WTC11 (cell line): ENCODE measurements around the gene PAXIP1. TPM values are rescaled to one million over a fixed set of nuclear protein-coding genes. Genes with fewer than 3 reads are reported as not detected.

Source experiments
- ATAC-seq: fragments of 200-7000 bp; cut with Tn5 transposase; 2 replicates; pipeline ENCODE4 v1.10.0; 2021; ENCODE audit warnings: mild to moderate bottlenecking, moderate library complexity
- CTCF ChIA-PET: fragments of 300-600 bp; sonication (Branson Sonifier 250); formaldehyde crosslinking; loops from one replicate; lab custom pipeline; 2021; ENCODE audit warnings: antibody characterized with exemption; lab: Charles Lee
- POLR2A ChIA-PET: fragments of 350-600 bp; sonication (Branson Sonifier 250); formaldehyde crosslinking; loops from one replicate; lab custom pipeline; 2021; ENCODE audit warnings: antibody characterized with exemption; lab: Charles Lee
- DNase-seq: peaks from one replicate; pipeline ENCODE4 v3.0.0; 2021; ENCODE audit warnings: low spot score
- H3K27ac Mint-ChIP-seq: 2 replicates; pipeline ENCODE4 v1.8.0; 2021; ENCODE audit warnings: mixed read lengths
- H3K27me3 Mint-ChIP-seq: 2 replicates; pipeline ENCODE4 v1.8.0; 2021; ENCODE audit warnings: low read depth, mild to moderate bottlenecking, moderate library complexity, mixed read lengths
- H3K36me3 Mint-ChIP-seq: 2 replicates; pipeline ENCODE4 v1.8.0; 2021; ENCODE audit warnings: mixed read lengths
- H3K4me1 Mint-ChIP-seq: 2 replicates; pipeline ENCODE4 v1.8.0; 2022; ENCODE audit warnings: mixed read lengths
- H3K4me3 Mint-ChIP-seq: 2 replicates; pipeline ENCODE4 v1.8.0; 2021; ENCODE audit warnings: mild to moderate bottlenecking, moderate library complexity, mixed read lengths
- H3K9me3 Mint-ChIP-seq: 2 replicates; pipeline ENCODE4 v1.8.0; 2021; ENCODE audit warnings: mixed read lengths
- ARID4B ChIP-seq: sonication (generic); formaldehyde crosslinking; IDR thresholded peaks from 2 replicates; pipeline ENCODE4 v1.8.0; 2023; ENCODE audit warnings: missing genetic modification reagents, mild to moderate bottlenecking, borderline replicate concordance
- ATF6 ChIP-seq: sonication (generic); formaldehyde crosslinking; IDR thresholded peaks from 2 replicates; pipeline ENCODE4 v1.8.1; 2023; ENCODE audit warnings: mild to moderate bottlenecking, missing genetic modification reagents
- CBFB ChIP-seq: sonication (generic); formaldehyde crosslinking; IDR thresholded peaks from 2 replicates; pipeline ENCODE4 v1.8.1; 2022; ENCODE audit warnings: mild to moderate bottlenecking, low read depth, missing genetic modification reagents
- CDX4 ChIP-seq: fragments of 250-450 bp; sonication (Bioruptor Pico); IDR thresholded peaks from 2 replicates; pipeline ENCODE4 v1.9.0; 2021; ENCODE audit warnings: moderate library complexity, mild to moderate bottlenecking, inconsistent platforms, borderline replicate concordance
- CREM ChIP-seq: sonication (generic); formaldehyde crosslinking; IDR thresholded peaks from 2 replicates; pipeline ENCODE4 v1.8.1; 2022; ENCODE audit warnings: mild to moderate bottlenecking, missing genetic modification reagents, moderate library complexity
- CTCF ChIP-seq: fragments of 200-600 bp; IDR thresholded peaks from 2 replicates; pipeline ENCODE4 v1.8.0; 2022; ENCODE audit warnings: antibody characterized with exemption
- FOXP1 ChIP-seq: sonication (generic); formaldehyde crosslinking; IDR thresholded peaks from 2 replicates; pipeline ENCODE4 v1.8.0; 2022; ENCODE audit warnings: missing genetic modification reagents, mild to moderate bottlenecking, moderate library complexity, borderline replicate concordance
- IRF1 ChIP-seq: sonication (generic); formaldehyde crosslinking; IDR thresholded peaks from 2 replicates; pipeline ENCODE4 v1.8.0; 2023; ENCODE audit warnings: missing genetic modification reagents
- MLX ChIP-seq: sonication (generic); formaldehyde crosslinking; IDR thresholded peaks from 2 replicates; pipeline ENCODE4 v1.8.1; 2023; ENCODE audit warnings: mild to moderate bottlenecking, missing genetic modification reagents, moderate library complexity
- NFATC4 ChIP-seq: fragments of 250-450 bp; sonication (Bioruptor Pico); IDR thresholded peaks from 2 replicates; pipeline ENCODE4 v1.9.0; 2021; ENCODE audit warnings: mild to moderate bottlenecking
- NFYB ChIP-seq: sonication (generic); formaldehyde crosslinking; conservative IDR thresholded peaks from 2 replicates; pipeline ENCODE4 v1.8.0; 2022; ENCODE audit warnings: low read depth, missing genetic modification reagents
- NR2C2 ChIP-seq: sonication (generic); formaldehyde crosslinking; IDR thresholded peaks from 2 replicates; pipeline ENCODE4 v1.8.0; 2022; ENCODE audit warnings: mild to moderate bottlenecking, missing genetic modification reagents
- NR3C1 ChIP-seq: sonication (generic); formaldehyde crosslinking; conservative IDR thresholded peaks from 2 replicates; pipeline ENCODE4 v1.8.1; 2023; ENCODE audit warnings: low read depth, mild to moderate bottlenecking, missing genetic modification reagents
- SMAD3 ChIP-seq: sonication (generic); formaldehyde crosslinking; IDR thresholded peaks from 2 replicates; pipeline ENCODE4 v1.8.0; 2022; ENCODE audit warnings: missing genetic modification reagents, mild to moderate bottlenecking, borderline replicate concordance
- SP1 ChIP-seq: sonication (generic); formaldehyde crosslinking; conservative IDR thresholded peaks from 2 replicates; pipeline ENCODE4 v1.8.1; 2022; ENCODE audit warnings: missing genetic modification reagents
- TP53 ChIP-seq: sonication (generic); formaldehyde crosslinking; IDR thresholded peaks from 2 replicates; pipeline ENCODE4 v1.8.1; 2023; ENCODE audit warnings: mild to moderate bottlenecking, missing genetic modification reagents
- ZNF138 ChIP-seq: sonication (generic); formaldehyde crosslinking; conservative IDR thresholded peaks from 2 replicates; pipeline ENCODE4 v1.8.1; 2022; ENCODE audit warnings: mild to moderate bottlenecking, moderate library complexity, missing genetic modification reagents
- ZNF232 ChIP-seq: sonication (generic); formaldehyde crosslinking; IDR thresholded peaks from 2 replicates; pipeline ENCODE4 v1.8.0; 2022; ENCODE audit warnings: mild to moderate bottlenecking, missing genetic modification reagents
- ZNF263 ChIP-seq: sonication (generic); formaldehyde crosslinking; IDR thresholded peaks from 2 replicates; pipeline ENCODE4 v1.8.1; 2022; ENCODE audit warnings: low read depth, mild to moderate bottlenecking, moderate library complexity, missing genetic modification reagents
- ZNF425 ChIP-seq: fragments of 250-450 bp; sonication (Bioruptor Pico); conservative IDR thresholded peaks from 2 replicates; pipeline ENCODE4 v1.9.0; 2021; ENCODE audit warnings: mild to moderate bottlenecking
- total RNA-seq: library from RNA; stranded (reverse); gene quantifications from 3 replicates; pipeline ENCODE4 v1.2.3, GENCODE V29; 2021

The PAXIP1 gene
- total RNA-seq, 1 experiment from 2014 or later, result 34.1 TPM

GRCh38 chr7:154968336-154969001 lies 34.5 kb downstream of the PAXIP1 start (continued):
- TF ChIP-seq TP53 (no peak), CTCF (no peak), CBFB (CRISPR knock-in tag) (no peak), NR2C2 (CRISPR knock-in tag) (no peak), ZNF263 (CRISPR knock-in tag) (no peak), NFATC4 (CRISPR knock-in tag) (no peak), ZNF425 (CRISPR knock-in tag) (no peak), NR3C1 (CRISPR knock-in tag) (no peak)

- Mint-ChIP-seq H3K36me3 (peaks cover 81% of the 10 kb centered on the region), H3K9me3 (no peaks in the 10 kb centered on the region), H3K27ac (no peak overlapping the region), H3K4me1 (0 out of 2 replicates have a peak, but pooled peaks cover 4% of the 10 kb centered on the region), H3K27me3 (no peaks in the 10 kb centered on the region), H3K4me3 (no peak overlapping the region)
- POLR2A ChIA-PET, result no interaction called here
- DNase-seq (no peak), ATAC-seq (no peak)
- CTCF ChIA-PET, result interaction anchor here (0.6 kb wide), 1 partner anchor 14 kb away, joined by 3 read pairs; no protein-coding TSS in a partner anchor
- TF ChIP-seq CDX4 (no peak), ZNF232 (CRISPR knock-in tag) (no peak), SMAD3 (CRISPR knock-in tag) (no peak), ARID4B (CRISPR knock-in tag) (no peak), CREM (CRISPR knock-in tag) (no peak), FOXP1 (CRISPR knock-in tag) (no peak), SP1 (CRISPR knock-in tag) (no peak), MLX (no peak), IRF1 (CRISPR knock-in tag) (no peak), NFYB (CRISPR knock-in tag) (no peak), ZNF425 (CRISPR knock-in tag) (no peak), ATF6 (CRISPR knock-in tag) (no peak), ZNF138 (no peak)
Observed at GRCh38 chr7:154967401-154967955, 35.4 kb downstream of the PAXIP1 start.
